HepG2 (cell line): ENCODE measurements around the gene HMGCLL1. TPM values are rescaled to one million over a fixed set of nuclear protein-coding genes. Genes with fewer than 3 reads are reported as not detected.

ENCODE experiments used
- ATAC-seq: fragments of 200-7000 bp; cut with Tn5 transposase; 3 replicates; pipeline ENCODE4 v1.9.1; 2020; ENCODE audit warnings: mild to moderate bottlenecking, moderate library complexity
- BruUV-seq: library from RNA; stranded (reverse); fragments of 400-500 nt; replicated peaks from 2 replicates; lab custom pipeline; 2021; lab: Mats Ljungman, UMichigan
- CTCF ChIA-PET: fragments of 300-600 bp; formaldehyde crosslinking; extraction: SDS; loops from one replicate; lab custom pipeline; 2021; ENCODE audit warnings: low total read pairs, inconsistent platforms, low intra/inter-chr PET ratio; lab: Yijun Ruan, JAX
- POLR2A ChIA-PET: fragments of 350-600 bp; sonication (Branson Sonifier 250); formaldehyde crosslinking; loops from one replicate; lab custom pipeline; 2020; ENCODE audit warnings: antibody characterized with exemption, inconsistent platforms; lab: Yijun Ruan, JAX
- DNase-seq: peaks from one replicate; pipeline ENCODE4 v3.0.0-alpha.2; 2015; ENCODE audit warnings: low spot score
- FAIRE-seq: peaks from 3 replicates; lab custom pipeline; 2011; peaks lifted over from hg19 to GRCh38; lab: Jason Lieb, UNC
- H2AFZ ChIP-seq: one replicate; pipeline ENCODE4 v1.6.1; 2011; ENCODE audit warnings: low read length, inconsistent platforms
- H3K27ac ChIP-seq: fragments of 300-600 bp; 3 replicates; pipeline ENCODE4 v1.8.0; 2011; ENCODE audit warnings: mixed run types, mild to moderate bottlenecking, mixed read lengths, low read length, inconsistent platforms; ENCODE audit not compliant: insufficient read depth; ENCODE audit errors: extremely low read length
- H3K27me3 ChIP-seq, 2 experiments: fragments of 200-600 bp in 1 of 2; 2 replicates in 1 of 2; 3 replicates in 1 of 2; pipeline versions ENCODE4 v1.6.0 to v1.8.0; 2011; ENCODE audit warnings: low read length in 2 of 2, mild to moderate bottlenecking in 2 of 2, moderate library complexity in 2 of 2, inconsistent platforms in 1 of 2; ENCODE audit not compliant: insufficient read depth in 2 of 2, control insufficient read depth in 1 of 2
- H3K36me3 ChIP-seq, 2 experiments: fragments of 200-600 bp in 1 of 2; replicated peaks in 1 of 2; 2 replicates in 1 of 2; 3 replicates in 1 of 2; pipeline versions ENCODE4 v1.5.1 to v1.8.0; 2011; ENCODE audit warnings: low read length in 2 of 2, inconsistent platforms in 1 of 2; ENCODE audit not compliant: insufficient read depth in 2 of 2, control insufficient read depth in 1 of 2
- H3K4me1 ChIP-seq: 2 replicates; pipeline ENCODE4 v1.5.1; 2012; ENCODE audit warnings: low read length, inconsistent platforms; ENCODE audit not compliant: insufficient read depth
- H3K4me2 ChIP-seq: 2 replicates; pipeline ENCODE4 v1.6.0; 2011; ENCODE audit warnings: low read depth, low read length, inconsistent platforms
- H3K4me3 ChIP-seq, 3 experiments: fragments of 200-600 bp in 1 of 3; sonication (generic), shearing (Covaris generic) in 1 of 3; replicated peaks in 1 of 3; 2 replicates each; pipeline ENCODE4 v1.5.1; 2011 to 2016; ENCODE audit warnings: low read length in 3 of 3, inconsistent platforms in 2 of 3, low read depth in 2 of 3, mild to moderate bottlenecking in 2 of 3, control low read depth in 1 of 3, mixed read lengths in 1 of 3; ENCODE audit not compliant: insufficient read depth in 1 of 3
- H3K79me2 ChIP-seq: one replicate; pipeline ENCODE4 v1.6.1; 2011; ENCODE audit warnings: low read length, inconsistent platforms; ENCODE audit not compliant: insufficient read depth
- H3K9ac ChIP-seq: 2 replicates; pipeline ENCODE4 v1.6.0; 2011; ENCODE audit warnings: mild to moderate bottlenecking, low read depth, low read length, inconsistent platforms; ENCODE audit not compliant: insufficient read depth
- H3K9me3 ChIP-seq: 2 replicates; pipeline ENCODE4 v1.5.1; 2012; ENCODE audit warnings: mild to moderate bottlenecking, low read length
- H4K20me1 ChIP-seq: 2 replicates; pipeline ENCODE4 v1.6.0; 2011; ENCODE audit warnings: inconsistent platforms, mild to moderate bottlenecking, low read length, moderate library complexity; ENCODE audit not compliant: insufficient read depth
- BHLHE40 ChIP-seq: IDR thresholded peaks from 2 replicates; pipeline ENCODE4 v1.6.1; 2011; ENCODE audit warnings: low read length, improper control_type of control experiment
- CREB1 ChIP-seq, 2 experiments: fragments of 450-650 bp in 1 of 2; IDR thresholded peaks; 2 replicates each; pipeline ENCODE4 v1.6.1; 2016 to 2017; ENCODE audit warnings: control low read depth in 1 of 2, mild to moderate bottlenecking in 1 of 2, missing compliant biosample characterization in 1 of 2, missing genetic modification characterization in 1 of 2
- FOXP1 ChIP-seq, 2 experiments: fragments of 450-650 bp in 1 of 2; IDR thresholded peaks; 2 replicates each; pipeline ENCODE4 v1.6.1; 2017 to 2018; ENCODE audit warnings: antibody characterized with exemption in 1 of 2
- HES4 ChIP-seq: sonication (generic); formaldehyde crosslinking; IDR thresholded peaks from 2 replicates; pipeline ENCODE4 v1.9.0; 2021; ENCODE audit warnings: mild to moderate bottlenecking, missing genetic modification reagents, borderline replicate concordance
- IRF2 ChIP-seq: IDR thresholded peaks from 2 replicates; pipeline ENCODE4 v1.6.1; 2018; ENCODE audit warnings: missing genetic modification reagents, missing compliant biosample characterization
- MAZ ChIP-seq, 2 experiments: sonication (generic) in 1 of 2; formaldehyde crosslinking in 1 of 2; IDR thresholded peaks; 2 replicates each; pipeline versions ENCODE4 v1.5.0 to v1.6.1; 2012 to 2020; ENCODE audit warnings: low read depth in 2 of 2, mild to moderate bottlenecking in 2 of 2, borderline replicate concordance in 1 of 2, improper control_type of control experiment in 1 of 2, low read length in 1 of 2, missing genetic modification reagents in 1 of 2, moderate library complexity in 1 of 2
- MXI1 ChIP-seq: IDR thresholded peaks from 3 replicates; pipeline ENCODE4 v1.6.1; 2012; ENCODE audit warnings: low read depth, low read length, inconsistent platforms, borderline replicate concordance
- SATB2 ChIP-seq: sonication (generic); formaldehyde crosslinking; IDR thresholded peaks from 2 replicates; pipeline ENCODE4 v1.5.0; 2020; ENCODE audit warnings: missing genetic modification reagents
- SRF ChIP-seq: IDR thresholded peaks from 2 replicates; pipeline ENCODE4 v1.6.1; 2011; ENCODE audit warnings: mild to moderate bottlenecking, low read depth, low read length, moderate library complexity
- THAP11 ChIP-seq: IDR thresholded peaks from 2 replicates; pipeline ENCODE4 v1.6.1; 2016; ENCODE audit warnings: missing biosample characterization, missing genetic modification reagents
- XBP1 ChIP-seq: sonication (generic); formaldehyde crosslinking; IDR thresholded peaks from 2 replicates; pipeline ENCODE4 v1.5.0; 2020; ENCODE audit warnings: missing genetic modification reagents
- ZNF12 ChIP-seq: sonication (generic); formaldehyde crosslinking; IDR thresholded peaks from 2 replicates; pipeline ENCODE4 v1.5.0; 2020; ENCODE audit warnings: missing genetic modification reagents
- ZNF263 ChIP-seq: sonication (generic); formaldehyde crosslinking; IDR thresholded peaks from 2 replicates; pipeline ENCODE4 v1.4.0; 2020; ENCODE audit warnings: missing genetic modification reagents
- ZZZ3 ChIP-seq: sonication (generic); formaldehyde crosslinking; IDR thresholded peaks from 2 replicates; pipeline ENCODE4 v1.4.0; 2020; ENCODE audit warnings: missing genetic modification reagents, mild to moderate bottlenecking, borderline replicate concordance
- WGBS: methylation state at CpG from one replicate; pipeline ENCODE4 v1.1.6; 2017; ENCODE audit warnings: low lambda C conversion rate; 5-methylcytosine and 5-hydroxymethylcytosine counted together
- in situ Hi-C: cut with HindIII; loops from 2 replicates; pipeline ENCODE4 v1.10.0; 2017; ENCODE audit warnings: low pct_unique_long_range_greater_than_20kb; ENCODE audit not compliant: extremely low pct_ligation_motif_present
- intact Hi-C: fragments of 100-400 bp; cut with micrococcal nuclease; formaldehyde crosslinking; loops from one replicate; pipeline ENCODE4 v1.10.0; 2022; ENCODE audit not compliant: unreplicated experiment
- polyA plus RNA-seq, 8 experiments: library from polyadenylated mRNA; depleted of rRNA in 3 of 8; stranded (reverse) in 7 of 8; unstranded in 1 of 8; fragments of >200 nt; fragmentation: Illumina TruSeq in 4 of 8; extraction: Trizol in 4 of 8; gene quantifications; 2 replicates each; pipeline versions ENCODE4 v1.2.1 to v1.2.3, GENCODE V29; 2011 to 2016; ENCODE audit warnings: low read depth in 4 of 8, missing spikeins in 1 of 8, mixed read lengths in 1 of 8; ENCODE audit not compliant: insufficient read depth in 1 of 8
- total RNA-seq, 5 experiments: library from RNA; depleted of rRNA; stranded (reverse); fragments of >200 nt; fragmentation: Illumina TruSeq; extraction: Trizol; gene quantifications; 2 replicates each; pipeline ENCODE4 v1.2.3, GENCODE V29; 2016; ENCODE audit warnings: low read depth in 1 of 5
- TF ChIP-seq, protein P1 (sequence below): sonication (generic); formaldehyde crosslinking; IDR thresholded peaks from 2 replicates; pipeline ENCODE4 v1.4.0; 2020; ENCODE audit warnings: missing genetic modification reagents
- TF ChIP-seq, protein P2 (sequence below): sonication (generic); formaldehyde crosslinking; IDR thresholded peaks from 2 replicates; pipeline ENCODE4 v1.8.0; 2022; ENCODE audit warnings: mild to moderate bottlenecking, missing genetic modification reagents, moderate library complexity

Gene HMGCLL1
- total and polyA plus RNA-seq, 2 of the 13 experiments (the other 11 are each of a cell fraction or from before 2014, with no cell fraction given) = not detected

DNA sequence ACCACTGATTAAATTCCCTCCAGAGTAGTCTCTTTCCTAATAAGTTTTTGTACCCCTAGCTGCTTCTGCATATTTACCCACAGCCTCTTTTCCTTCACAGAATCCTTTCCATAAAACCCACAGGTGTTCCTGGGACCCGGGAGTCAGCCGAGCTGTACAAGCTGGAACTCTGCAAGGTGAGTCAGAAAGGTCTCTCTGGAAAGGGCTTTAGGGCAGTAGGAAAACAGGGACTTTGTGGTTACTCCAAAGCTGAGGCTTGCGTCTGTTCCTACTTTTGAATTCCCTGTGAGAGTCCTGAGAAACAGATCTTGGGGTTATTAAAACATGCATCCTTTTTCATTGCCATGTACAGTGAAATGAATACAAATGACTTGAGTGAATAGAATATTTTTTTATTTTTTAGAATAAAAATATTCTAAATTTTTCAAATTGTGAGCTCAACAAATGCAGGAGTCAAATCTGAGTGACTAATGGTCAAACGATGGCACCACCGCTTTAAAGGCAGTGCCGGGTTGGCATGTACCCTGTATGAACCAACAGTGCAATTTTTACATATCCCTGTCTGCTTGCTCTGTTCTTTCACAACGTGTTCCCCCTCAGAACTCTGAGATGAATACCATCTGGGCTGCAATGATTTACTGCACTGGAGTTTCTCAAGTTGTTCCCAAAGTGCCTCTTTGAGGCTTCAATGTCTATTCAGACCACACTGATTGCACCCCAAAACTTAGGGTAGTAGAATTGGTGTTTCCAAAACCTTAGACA, 173.3 kb downstream of the HMGCLL1 start:
- intact Hi-C loops = no loop called here
- Histone ChIP-seq H3K9ac (no peak overlapping the region), H3K4me3 (no peak overlapping the region), H4K20me1 (no peaks in the 10 kb centered on the region), H3K9me3 (no peaks in the 10 kb centered on the region), H3K27ac (no peak overlapping the region), H3K27me3 (no peaks in the 10 kb centered on the region), H3K4me1 (no peaks in the 10 kb centered on the region), H3K36me3 (no peaks in the 10 kb centered on the region), H2AFZ (no peak overlapping the region), H3K4me2 (no peak overlapping the region), H3K79me2 (no peaks in the 10 kb centered on the region)
- ChIA-PET POLR2A (no interaction called here), CTCF (no interaction called here)
- BruUV-seq = no TSS peak
- ATAC-seq (no peak), FAIRE-seq (no peak), DNase-seq (no peak)
- WGBS = 8% methylated on average over 7 of the region's 7 CpGs
- TF ChIP-seq THAP11 (CRISPR knock-in tag) (no peak), SATB2 (CRISPR knock-in tag) (no peak), ZNF263 (no peak), MXI1 (no peak), ZZZ3 (CRISPR knock-in tag) (no peak), XBP1 (CRISPR knock-in tag) (no peak), SRF (no peak), IRF2 (CRISPR knock-in tag) (no peak), ZNF12 (CRISPR knock-in tag) (no peak), MAZ (IDR thresholded peaks at IDR 0.05; ENCODE audit: borderline replicate concordance, low read depth, low read length) (no peak), MAZ (CRISPR knock-in tag; IDR thresholded peaks at IDR 0.05; ENCODE audit: low read depth) (no peak), FOXP1 (IDR thresholded peaks at IDR 0.05) (no peak), FOXP1 (CRISPR knock-in tag; IDR thresholded peaks at IDR 0.05) (no peak), CREB1 (IDR thresholded peaks at IDR 0.05) (no peak), CREB1 (CRISPR knock-in tag; IDR thresholded peaks at IDR 0.05) (no peak), BHLHE40 (no peak), HES4 (CRISPR knock-in tag) (no peak)
- TF ChIP-seq, protein P1, sequence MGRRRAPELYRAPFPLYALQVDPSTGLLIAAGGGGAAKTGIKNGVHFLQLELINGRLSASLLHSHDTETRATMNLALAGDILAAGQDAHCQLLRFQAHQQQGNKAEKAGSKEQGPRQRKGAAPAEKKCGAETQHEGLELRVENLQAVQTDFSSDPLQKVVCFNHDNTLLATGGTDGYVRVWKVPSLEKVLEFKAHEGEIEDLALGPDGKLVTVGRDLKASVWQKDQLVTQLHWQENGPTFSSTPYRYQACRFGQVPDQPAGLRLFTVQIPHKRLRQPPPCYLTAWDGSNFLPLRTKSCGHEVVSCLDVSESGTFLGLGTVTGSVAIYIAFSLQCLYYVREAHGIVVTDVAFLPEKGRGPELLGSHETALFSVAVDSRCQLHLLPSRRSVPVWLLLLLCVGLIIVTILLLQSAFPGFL (CRISPR knock-in tag) = no peak
- TF ChIP-seq, protein P2, sequence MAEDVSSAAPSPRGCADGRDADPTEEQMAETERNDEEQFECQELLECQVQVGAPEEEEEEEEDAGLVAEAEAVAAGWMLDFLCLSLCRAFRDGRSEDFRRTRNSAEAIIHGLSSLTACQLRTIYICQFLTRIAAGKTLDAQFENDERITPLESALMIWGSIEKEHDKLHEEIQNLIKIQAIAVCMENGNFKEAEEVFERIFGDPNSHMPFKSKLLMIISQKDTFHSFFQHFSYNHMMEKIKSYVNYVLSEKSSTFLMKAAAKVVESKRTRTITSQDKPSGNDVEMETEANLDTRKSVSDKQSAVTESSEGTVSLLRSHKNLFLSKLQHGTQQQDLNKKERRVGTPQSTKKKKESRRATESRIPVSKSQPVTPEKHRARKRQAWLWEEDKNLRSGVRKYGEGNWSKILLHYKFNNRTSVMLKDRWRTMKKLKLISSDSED = no peak
- in situ Hi-C loops = no loop called here
